Neutrophil (primary cell): ENCODE data around the gene MCC.

Experiments
- H3K27ac ChIP-seq: fragments of 200-600 bp; sonication (generic); 2 replicates; pipeline ENCODE4 v1.5.1; 2016; ENCODE audit warnings: mild to moderate bottlenecking, moderate library complexity
- H3K27me3 ChIP-seq: fragments of 200-600 bp; sonication (generic); 2 replicates; pipeline ENCODE4 v1.6.0; 2016; ENCODE audit warnings: mild to moderate bottlenecking
- H3K36me3 ChIP-seq: fragments of 200-600 bp; sonication (generic); 2 replicates; pipeline ENCODE4 v1.5.1; 2017
- H3K4me1 ChIP-seq, 2 experiments: fragments of 200-600 bp in 1 of 2; sonication (generic) in 1 of 2; 1 replicate in 1 of 2; 2 replicates in 1 of 2; pipeline versions ENCODE4 v1.5.1 to v1.6.1; 2013 to 2016; ENCODE audit warnings: low read depth in 1 of 2, low read length in 1 of 2, mild to moderate bottlenecking in 1 of 2, moderate library complexity in 1 of 2; ENCODE audit not compliant: control insufficient read depth in 1 of 2, insufficient read depth in 1 of 2
- H3K4me3 ChIP-seq, 2 experiments: fragments of 200-600 bp in 1 of 2; sonication (generic) in 1 of 2; 1 replicate in 1 of 2; 2 replicates in 1 of 2; pipeline ENCODE4 v1.5.1; 2013 to 2016; ENCODE audit warnings: low read depth in 1 of 2, low read length in 1 of 2, mild to moderate bottlenecking in 1 of 2, moderate library complexity in 1 of 2
- H3K9me3 ChIP-seq: fragments of 200-600 bp; sonication (generic); 2 replicates; pipeline ENCODE4 v1.5.1; 2016
- TF ChIP-seq, protein P1 (sequence below): fragments of 200-600 bp; sonication (generic); IDR thresholded peaks from 2 replicates; pipeline ENCODE4 v1.5.1; 2016; ENCODE audit warnings: antibody characterized with exemption

Gene MCC

DNA sequence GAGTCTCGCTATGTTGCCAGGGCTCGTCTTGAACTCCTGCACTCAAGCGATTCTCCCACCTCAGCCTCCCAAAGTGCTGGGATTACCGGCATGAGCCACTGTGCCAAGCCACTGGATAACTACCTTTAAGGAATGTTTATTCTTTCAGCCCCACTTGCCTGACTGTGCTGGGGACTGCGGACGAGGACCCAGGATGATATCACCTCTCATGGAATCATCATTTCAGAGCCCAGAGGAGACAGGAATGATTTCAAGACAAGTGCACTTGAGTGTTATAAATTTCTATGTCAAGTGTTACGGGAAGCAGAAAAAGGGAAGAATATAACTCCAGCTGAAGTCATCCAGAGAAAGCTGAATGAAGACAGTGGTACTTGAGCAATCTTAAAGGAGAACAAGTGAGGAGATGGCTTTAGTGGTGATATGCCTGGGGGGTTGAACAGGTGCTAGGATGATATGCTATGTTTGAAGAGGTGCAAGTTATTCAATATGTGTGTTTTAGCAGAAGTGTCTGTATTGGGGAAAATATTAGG is 402.3 kb downstream of the MCC start:
- H3K36me3 ChIP-seq: no peaks in the 10 kb centered on the region
- H3K27me3 ChIP-seq: peaks cover 29% of the 10 kb centered on the region
- no peaks in the 10 kb centered on the region for H3K4me1 ChIP-seq
- TF ChIP-seq, protein P1, sequence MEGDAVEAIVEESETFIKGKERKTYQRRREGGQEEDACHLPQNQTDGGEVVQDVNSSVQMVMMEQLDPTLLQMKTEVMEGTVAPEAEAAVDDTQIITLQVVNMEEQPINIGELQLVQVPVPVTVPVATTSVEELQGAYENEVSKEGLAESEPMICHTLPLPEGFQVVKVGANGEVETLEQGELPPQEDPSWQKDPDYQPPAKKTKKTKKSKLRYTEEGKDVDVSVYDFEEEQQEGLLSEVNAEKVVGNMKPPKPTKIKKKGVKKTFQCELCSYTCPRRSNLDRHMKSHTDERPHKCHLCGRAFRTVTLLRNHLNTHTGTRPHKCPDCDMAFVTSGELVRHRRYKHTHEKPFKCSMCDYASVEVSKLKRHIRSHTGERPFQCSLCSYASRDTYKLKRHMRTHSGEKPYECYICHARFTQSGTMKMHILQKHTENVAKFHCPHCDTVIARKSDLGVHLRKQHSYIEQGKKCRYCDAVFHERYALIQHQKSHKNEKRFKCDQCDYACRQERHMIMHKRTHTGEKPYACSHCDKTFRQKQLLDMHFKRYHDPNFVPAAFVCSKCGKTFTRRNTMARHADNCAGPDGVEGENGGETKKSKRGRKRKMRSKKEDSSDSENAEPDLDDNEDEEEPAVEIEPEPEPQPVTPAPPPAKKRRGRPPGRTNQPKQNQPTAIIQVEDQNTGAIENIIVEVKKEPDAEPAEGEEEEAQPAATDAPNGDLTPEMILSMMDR: no peak
- H3K9me3 ChIP-seq: no peaks in the 10 kb centered on the region
- H3K27ac ChIP-seq: no peak overlapping the region
- no peak overlapping the region for H3K4me3 ChIP-seq

DNA sequence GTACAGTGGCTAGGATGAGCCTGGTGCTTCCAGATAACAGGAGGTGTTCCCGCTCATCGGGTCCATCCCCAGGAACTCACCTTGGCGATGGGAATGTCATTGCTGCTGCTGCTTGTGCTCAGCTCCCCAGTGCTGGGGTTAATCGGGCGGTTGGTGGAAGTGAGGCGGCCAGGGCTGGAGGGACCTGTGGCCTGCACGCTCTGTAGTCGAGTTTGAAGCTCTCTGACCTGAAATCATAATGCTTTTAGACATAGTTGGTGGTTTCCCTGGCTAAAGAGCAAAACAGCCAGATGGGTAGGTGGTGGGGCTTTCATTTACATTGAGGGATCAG is 403.2 kb downstream of the MCC start:
- H3K4me3 ChIP-seq: no peak overlapping the region
- peaks cover 29% of the 10 kb centered on the region for H3K27me3 ChIP-seq
- no peak overlapping the region for H3K27ac ChIP-seq
- no peaks in the 10 kb centered on the region for H3K9me3 ChIP-seq
- H3K4me1 ChIP-seq: no peaks in the 10 kb centered on the region
- TF ChIP-seq, protein P1: no peak
- no peaks in the 10 kb centered on the region for H3K36me3 ChIP-seq

DNA sequence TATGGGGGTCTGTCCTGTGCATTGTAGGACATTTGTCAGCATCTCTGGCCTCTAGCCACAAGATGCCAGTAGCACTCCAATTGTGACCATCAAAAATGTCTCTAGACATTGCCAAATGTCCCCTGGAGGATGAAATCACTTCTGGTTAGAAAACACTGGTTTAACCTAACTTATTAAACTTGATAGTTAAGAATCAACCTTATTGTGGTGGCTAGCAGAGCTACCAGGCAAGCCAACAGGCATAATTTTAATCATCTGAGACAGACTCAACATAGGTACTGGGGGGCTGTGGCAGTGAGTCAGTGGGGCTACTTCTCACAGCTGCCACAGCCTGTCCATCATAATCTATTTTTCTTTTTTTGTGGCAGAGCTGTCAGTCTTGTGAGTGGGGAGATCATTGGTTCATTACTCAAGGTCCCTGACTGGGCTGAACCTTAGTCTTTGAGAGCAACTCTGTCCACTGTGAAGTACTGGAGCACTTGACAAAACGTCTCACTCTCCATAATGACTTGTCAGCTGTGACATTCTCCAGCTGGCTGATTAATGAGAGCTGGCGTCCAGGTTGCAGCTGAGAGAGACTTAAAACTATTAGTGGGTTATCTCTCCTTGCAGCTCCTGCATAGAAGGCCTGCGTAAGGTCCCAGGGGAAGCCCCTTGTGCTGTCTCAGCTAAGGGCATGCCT is 403.7 kb downstream of the MCC start:
- Histone ChIP-seq H3K27me3 (peaks cover 29% of the 10 kb centered on the region), H3K27ac (no peak overlapping the region), H3K4me3 (no peak overlapping the region), H3K36me3 (no peaks in the 10 kb centered on the region), H3K4me1 (no peaks in the 10 kb centered on the region), H3K9me3 (no peaks in the 10 kb centered on the region)
- TF ChIP-seq, protein P1: no peak

DNA sequence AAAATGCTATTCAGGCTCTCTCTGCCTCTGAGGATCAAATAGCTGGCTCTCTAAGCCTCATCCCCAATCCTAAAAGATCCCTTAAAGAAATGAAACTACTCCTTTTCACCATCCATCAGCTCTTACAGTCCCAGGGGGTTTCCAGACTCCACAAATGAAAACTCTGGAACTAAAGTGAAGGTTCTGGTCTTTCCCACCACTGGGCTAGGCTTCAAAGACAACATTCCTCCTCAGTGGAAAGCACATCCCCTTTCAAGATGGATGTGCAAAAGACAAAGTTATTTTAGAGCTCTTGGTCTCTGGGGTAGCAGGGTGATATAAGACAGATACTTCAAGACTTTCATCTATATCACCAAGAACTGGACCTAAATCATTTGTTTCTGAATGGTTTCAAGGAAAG is 404.8 kb downstream of the MCC start:
- Histone ChIP-seq H3K36me3 (no peaks in the 10 kb centered on the region), H3K27ac (no peak overlapping the region), H3K9me3 (no peaks in the 10 kb centered on the region), H3K27me3 (peaks cover 22% of the 10 kb centered on the region), H3K4me3 (no peak overlapping the region), H3K4me1 (no peaks in the 10 kb centered on the region)
- TF ChIP-seq, protein P1: no peak

DNA sequence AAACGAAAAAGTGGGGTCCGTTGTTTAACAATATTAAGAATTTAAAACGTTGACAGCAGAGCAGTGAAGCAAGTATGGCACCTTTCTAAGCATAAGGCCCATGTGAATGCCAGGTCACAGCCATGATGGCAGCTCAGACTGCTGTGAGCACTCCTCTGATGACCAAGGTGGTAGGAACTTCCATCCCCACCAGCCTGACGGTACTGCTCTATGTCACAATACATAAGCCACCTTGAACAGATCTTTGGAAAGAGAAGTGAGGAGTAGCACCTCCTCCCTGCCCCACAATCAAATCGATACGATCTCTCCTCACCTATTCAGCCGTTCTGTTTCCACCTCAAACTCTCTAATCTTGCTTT is 405.7 kb downstream of the MCC start:
- TF ChIP-seq, protein P1: no peak

More for the DNA sequence above, 405.7 kb downstream of the MCC start:
- Histone ChIP-seq H3K27ac (no peak overlapping the region), H3K4me1 (no peaks in the 10 kb centered on the region), H3K36me3 (no peaks in the 10 kb centered on the region), H3K9me3 (no peaks in the 10 kb centered on the region), H3K27me3 (peaks cover 16% of the 10 kb centered on the region), H3K4me3 (no peak overlapping the region)
